AG04450 (cell line): ENCODE data around the gene HECW1. TPM values are rescaled to one million over a fixed set of nuclear protein-coding genes. Genes with fewer than 3 reads are reported as not detected.
"Not testable (repeated sequence)": the region's sequence is repeated elsewhere in the genome, so short reads cannot be mapped to it uniquely, and the experiment has no call there.

Experiments
- CTCF ChIA-PET: fragments of 300-600, 350-600 bp; formaldehyde crosslinking; extraction: SDS; loops from one replicate; lab custom pipeline; 2022; ENCODE audit warnings: antibody characterized with exemption, inconsistent platforms; lab: Charles Lee
- POLR2A ChIA-PET: fragments of 350-600 bp; formaldehyde crosslinking; extraction: SDS; loops from one replicate; lab custom pipeline; 2021; ENCODE audit warnings: antibody characterized with exemption, inconsistent platforms; lab: Yijun Ruan, JAX
- DNase-seq: peaks from one replicate; pipeline ENCODE4 v3.0.0-alpha.2; 2011; ENCODE audit warnings: low read depth, low spot score
- H3K27ac ChIP-seq: one replicate; pipeline ENCODE4 v1.5.1; 2012; ENCODE audit warnings: low read depth, low read length, control low read depth
- H3K27me3 ChIP-seq: one replicate; pipeline ENCODE4 v1.6.0; 2012; ENCODE audit warnings: low read length; ENCODE audit not compliant: control insufficient read depth, insufficient read depth
- H3K4me3 ChIP-seq: 2 replicates; pipeline ENCODE4 v1.5.1; 2011; ENCODE audit warnings: mild to moderate bottlenecking, low read depth, low read length, control low read depth
- H3K9me3 ChIP-seq: 2 replicates; pipeline ENCODE4 v1.5.1; 2012; ENCODE audit warnings: low read length; ENCODE audit not compliant: control insufficient read depth, insufficient read depth
- CTCF ChIP-seq: IDR thresholded peaks from 2 replicates; pipeline ENCODE4 v1.5.1; 2011; ENCODE audit warnings: low read depth, low read length, control low read depth, inconsistent platforms
- polyA plus RNA-seq: library from polyadenylated mRNA; depleted of rRNA; stranded (reverse); fragments of >200 nt; gene quantifications from 2 replicates; pipeline ENCODE4 v1.2.3, GENCODE V29; 2011

Gene HECW1
- polyA plus RNA-seq, 1 experiment = 2.6 TPM

GRCh38 chr7:43211693-43212092 lies 99.2 kb downstream of the HECW1 start:
- ChIA-PET POLR2A (no interaction called here), CTCF (interaction anchor here (1.6 to 2.3 kb wide), 3 partner anchors 50 to 270 kb away, joined by 5 read pairs; no protein-coding TSS in a partner anchor)
- TF ChIP-seq CTCF = no peak
- Histone ChIP-seq H3K27ac (no peak overlapping the region), H3K9me3 (no peaks in the 10 kb centered on the region), H3K27me3 (no peaks in the 10 kb centered on the region), H3K4me3 (no peak overlapping the region)
- DNase-seq = no peak

- POLR2A ChIA-PET = interaction anchor here (1.0 kb wide), 1 partner anchor 36 kb away, joined by 3 read pairs; no protein-coding TSS in a partner anchor
- Histone ChIP-seq H3K27ac (no peak overlapping the region), H3K4me3 (no peak overlapping the region), H3K27me3 (no peaks in the 10 kb centered on the region), H3K9me3 (no peaks in the 10 kb centered on the region)
- no peak for TF ChIP-seq CTCF
- DNase-seq = no peak
- CTCF ChIA-PET = interaction anchor here (1.6 to 2.3 kb wide), 3 partner anchors 48 to 272 kb away, joined by 3 to 10 read pairs (median 5); no protein-coding TSS in a partner anchor
These were observed 100.5 kb downstream of the HECW1 start for GRCh38 chr7:43212921-43213320.

GRCh38 chr7:43215061-43215460 lies 102.6 kb downstream of the HECW1 start:
- CTCF ChIA-PET = no interaction called here
- no peak overlapping the region for H3K4me3 ChIP-seq
- POLR2A ChIA-PET = no interaction called here
- no peak for DNase-seq
- H3K27ac ChIP-seq = no peak overlapping the region
- H3K9me3 ChIP-seq = peaks cover 3% of the 10 kb centered on the region; the same call in 1 of the 2 replicates
- no peaks in the 10 kb centered on the region for H3K27me3 ChIP-seq
- no peak for TF ChIP-seq CTCF

GRCh38 chr7:43217055-43217454 lies 104.6 kb downstream of the HECW1 start:
- Histone ChIP-seq H3K9me3 (peaks cover 3% of the 10 kb centered on the region; the same call in 1 of the 2 replicates), H3K27me3 (no peaks in the 10 kb centered on the region), H3K27ac (no peak overlapping the region), H3K4me3 (no peak overlapping the region)
- CTCF ChIA-PET = interaction anchor here (0.5 to 1.5 kb wide), 2 partner anchors 250 to 276 kb away, joined by 3 to 6 read pairs; no protein-coding TSS in a partner anchor
- POLR2A ChIA-PET = no interaction called here
- TF ChIP-seq CTCF = no peak
- DNase-seq = no peak

GRCh38 chr7:43218901-43219300 lies 106.5 kb downstream of the HECW1 start:
- POLR2A ChIA-PET, CTCF ChIA-PET: not testable (repeated sequence)

More at GRCh38 chr7:43218901-43219300, 106.5 kb downstream of the HECW1 start:
- H3K4me3 ChIP-seq, H3K27ac ChIP-seq, H3K9me3 ChIP-seq, H3K27me3 ChIP-seq, DNase-seq: not testable (repeated sequence)
